GM18519 (cell line): ENCODE measurements around the gene WBP11.

ENCODE experiments used
- ATAC-seq: cut with Tn5 transposase; IDR thresholded peaks from one replicate; pipeline ENCODE4 v1.9.1; 2021; ENCODE audit warnings: mild to moderate bottlenecking, moderate library complexity; ENCODE audit not compliant: unreplicated experiment, low FRiP score

WBP11 gene

DNA sequence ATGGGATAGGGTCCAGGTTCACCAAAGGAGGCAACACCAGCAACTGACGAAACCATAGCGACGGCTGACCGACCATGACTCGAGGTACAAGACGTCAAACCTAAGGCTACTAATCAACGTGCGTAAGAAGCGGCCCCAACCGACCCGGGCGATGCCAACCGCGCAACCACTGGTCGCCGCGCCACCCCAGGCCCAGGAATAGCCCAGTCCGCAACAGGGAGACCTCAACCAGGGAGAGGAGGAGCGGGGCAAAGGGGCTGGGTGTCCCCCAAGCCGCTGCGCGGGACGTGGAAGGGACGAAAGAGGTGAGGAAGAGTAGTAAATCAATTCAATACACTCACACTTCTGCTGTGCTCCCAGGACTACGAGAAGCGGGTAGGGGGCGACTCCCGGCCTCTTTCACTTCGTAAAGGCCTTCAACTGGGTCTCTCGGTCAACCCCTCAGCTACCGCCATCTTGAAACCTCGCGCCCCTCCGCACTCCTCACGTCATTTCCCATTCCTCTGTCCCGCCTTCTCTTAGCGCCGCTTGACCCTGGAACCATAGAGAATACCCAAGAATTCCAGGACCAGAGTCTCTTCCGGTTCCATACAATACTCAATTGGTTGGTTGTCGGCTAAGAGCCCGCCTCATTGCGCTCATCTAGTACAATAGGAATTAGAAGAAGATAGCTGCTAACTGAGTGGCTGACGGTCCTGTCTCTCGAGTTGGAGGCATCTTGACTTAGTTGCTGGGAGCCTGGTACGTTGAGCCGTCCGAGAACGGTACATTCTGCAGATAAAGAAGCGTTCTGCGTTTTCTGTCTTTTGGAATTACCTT lies at the start of gene WBP11, which contains the start of gene C12orf60:
WBP11 (minus strand) TSS at position 468 of the 819 bp plus-strand sequence. CDS start 2,095 bp downstream, outside the sequence.
C12orf60 (plus strand) TSS at position 660 of the 819 bp plus-strand sequence. CDS start 19,266 bp downstream, outside the sequence.
- ATAC-seq, result peak; percentile 100

DNA sequence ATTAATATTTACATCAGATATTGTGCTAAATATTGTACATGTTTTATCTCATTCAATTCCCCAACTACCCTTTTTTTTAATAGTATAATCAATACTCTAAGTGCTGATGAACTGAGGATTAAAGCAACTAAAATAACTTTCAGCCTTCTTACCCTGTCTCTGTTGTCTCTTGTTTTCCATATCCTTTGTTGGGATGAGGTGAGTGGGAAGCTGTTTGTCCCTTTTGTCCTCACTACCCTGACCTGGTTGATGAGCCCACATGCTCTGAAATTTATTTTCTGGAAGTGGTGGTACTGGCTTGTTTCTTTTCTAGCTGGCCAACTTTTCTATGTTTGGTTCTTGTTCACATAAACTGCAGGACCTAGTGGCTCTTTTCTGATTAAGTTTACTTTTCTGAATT lies 49.6 kb upstream of the WBP11 start:
- no peak for ATAC-seq

DNA sequence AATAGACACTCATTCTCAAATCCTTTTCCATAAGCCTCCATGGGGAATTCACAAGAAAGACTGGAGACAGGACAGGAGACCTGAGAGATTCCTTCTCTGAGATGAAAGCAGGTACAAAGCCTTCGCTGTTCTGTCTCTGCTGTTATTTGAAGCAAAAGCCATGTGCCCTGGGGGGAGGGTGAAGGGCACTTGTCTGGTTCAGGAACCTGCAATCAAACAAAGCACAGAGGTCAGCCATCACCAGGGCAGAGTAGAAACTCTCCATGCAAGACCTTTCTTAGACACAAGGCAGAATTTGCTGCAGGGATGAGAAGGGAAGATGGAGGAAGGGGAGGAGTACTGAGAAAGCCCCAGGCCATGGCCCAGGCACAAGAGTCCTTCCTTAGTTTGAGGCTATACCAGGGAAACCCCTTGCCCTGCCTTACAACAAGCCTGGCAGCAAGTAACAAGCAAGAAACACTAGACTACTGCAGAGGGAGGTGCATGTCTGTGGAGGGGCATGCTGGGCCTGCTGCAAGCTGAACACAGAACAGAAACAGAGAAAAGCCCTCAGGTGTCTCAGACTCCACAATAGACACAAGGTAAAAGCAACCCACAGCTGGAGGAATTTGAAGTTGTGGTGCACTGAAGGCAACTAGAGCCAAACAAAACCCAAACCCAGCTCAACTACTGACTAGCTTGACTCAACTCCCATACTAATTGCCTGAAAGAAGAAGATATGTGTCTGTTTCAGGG lies 47.8 kb upstream of the WBP11 start:
- no peak for ATAC-seq

DNA sequence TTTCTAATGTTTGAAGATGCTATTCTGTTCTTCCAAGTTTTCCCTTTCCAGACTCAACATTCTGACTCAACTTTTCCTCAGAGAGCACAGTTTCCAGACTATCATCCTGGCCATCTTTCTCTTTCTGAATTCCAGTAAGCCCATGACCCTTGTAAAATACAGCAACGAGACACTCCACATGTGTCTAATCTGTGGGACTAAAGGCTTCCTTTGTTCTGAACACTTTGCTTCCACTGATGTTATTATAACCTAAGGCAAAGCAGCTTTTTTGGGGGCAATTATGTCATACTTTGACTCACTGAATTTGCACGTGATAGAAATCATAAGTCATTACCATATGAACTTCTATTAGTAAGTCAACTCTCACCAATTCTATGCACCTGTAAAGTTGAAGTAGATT lies 46.4 kb upstream of the WBP11 start:
- no peak for ATAC-seq

DNA sequence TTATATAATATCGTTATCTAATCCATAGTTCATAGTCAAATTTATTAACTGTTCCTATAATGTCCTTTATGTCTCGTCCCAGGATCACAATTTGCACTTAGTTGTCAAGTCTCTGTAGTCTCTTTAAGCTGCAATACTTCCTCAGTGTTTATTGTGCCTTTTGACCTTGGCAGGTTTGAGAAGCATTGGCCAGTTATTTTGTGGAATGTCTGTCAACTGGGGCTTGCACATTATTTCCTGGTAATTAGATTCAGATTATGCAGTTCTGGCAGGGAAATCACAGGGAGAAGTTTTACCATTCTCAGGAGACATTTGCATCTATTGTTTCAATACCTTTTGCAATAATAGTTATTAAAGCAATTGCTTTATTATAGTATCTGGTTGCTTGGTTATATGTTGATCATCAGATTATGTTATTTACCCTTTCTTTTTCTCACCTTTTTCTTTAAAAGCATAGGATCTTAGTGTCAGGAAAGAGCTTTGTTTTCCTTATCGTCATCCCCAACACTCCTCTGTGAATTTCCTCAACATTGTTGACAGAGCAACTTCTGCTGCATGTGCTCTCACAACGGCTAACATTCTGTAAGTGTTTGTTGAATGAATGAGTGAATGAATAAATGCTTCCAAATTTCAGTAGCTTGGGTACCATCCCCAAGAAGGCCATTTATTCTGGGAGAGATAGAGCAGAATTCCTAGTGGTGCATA lies 43.8 kb upstream of the WBP11 start:
- no peak for ATAC-seq

DNA sequence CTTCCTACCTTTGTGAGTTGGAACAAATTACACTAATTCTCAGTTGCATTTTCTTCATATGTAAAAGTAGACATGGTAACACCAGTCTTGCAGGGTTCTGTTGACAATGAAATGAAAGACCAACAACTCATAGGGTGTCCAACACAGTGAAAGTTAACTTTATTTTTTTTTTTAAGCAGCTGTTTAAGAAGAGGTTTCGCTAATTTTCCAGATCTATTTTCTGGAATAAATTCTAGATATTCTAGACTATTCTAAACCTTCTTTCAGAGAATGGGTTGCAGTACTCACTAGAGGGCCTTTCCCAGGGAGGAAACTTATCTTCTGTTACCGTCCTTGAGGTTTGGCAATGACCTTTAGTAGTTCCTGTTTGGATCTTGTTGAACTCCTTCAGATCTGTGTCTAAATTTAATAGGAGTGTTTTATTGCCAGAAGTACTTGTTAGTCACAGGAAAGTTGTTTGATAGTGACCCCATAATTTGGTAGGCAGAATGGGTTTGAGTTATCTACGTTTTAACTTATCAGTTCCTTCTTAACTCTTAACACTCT lies 42.8 kb upstream of the WBP11 start:
- ATAC-seq, result no peak

DNA sequence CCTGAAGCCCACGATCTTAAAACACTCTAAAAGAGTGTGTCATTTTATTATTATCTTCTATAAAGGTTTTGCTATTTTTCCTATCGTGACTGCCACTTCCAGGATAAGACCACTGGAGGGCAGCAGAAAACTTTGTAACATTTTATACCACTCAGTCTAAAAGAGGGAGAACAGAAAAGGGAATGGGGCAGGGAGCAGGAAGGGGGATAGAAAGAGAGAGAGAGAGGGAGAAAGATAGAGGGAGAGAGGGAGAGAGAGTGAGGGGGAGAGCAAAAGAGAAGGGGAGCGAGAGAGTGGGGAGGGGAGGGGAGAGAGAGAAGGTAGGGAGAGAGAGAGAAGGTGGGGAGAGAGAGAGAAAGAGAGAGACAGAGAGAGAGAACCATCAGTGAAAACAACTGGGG lies 42.1 kb upstream of the WBP11 start:
- ATAC-seq, result no peak

DNA sequence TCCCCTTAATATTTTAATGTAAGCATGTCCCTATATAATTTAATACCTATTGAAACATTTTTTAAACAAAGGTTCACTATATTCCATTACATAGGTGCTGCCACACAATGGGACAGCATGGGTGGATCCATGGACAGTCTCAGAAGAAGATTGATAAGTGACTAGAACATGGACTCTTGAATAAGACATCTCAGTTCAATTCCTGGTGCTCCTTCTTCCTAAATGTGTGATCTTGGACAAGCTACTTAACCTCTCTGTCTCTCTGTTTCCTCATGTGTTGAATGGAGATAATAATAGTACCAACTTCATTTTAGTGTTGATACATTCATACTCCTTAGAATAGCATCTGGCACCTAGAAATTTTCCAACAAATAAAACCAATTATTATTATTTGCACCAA lies 41.1 kb upstream of the WBP11 start:
- no peak for ATAC-seq

DNA sequence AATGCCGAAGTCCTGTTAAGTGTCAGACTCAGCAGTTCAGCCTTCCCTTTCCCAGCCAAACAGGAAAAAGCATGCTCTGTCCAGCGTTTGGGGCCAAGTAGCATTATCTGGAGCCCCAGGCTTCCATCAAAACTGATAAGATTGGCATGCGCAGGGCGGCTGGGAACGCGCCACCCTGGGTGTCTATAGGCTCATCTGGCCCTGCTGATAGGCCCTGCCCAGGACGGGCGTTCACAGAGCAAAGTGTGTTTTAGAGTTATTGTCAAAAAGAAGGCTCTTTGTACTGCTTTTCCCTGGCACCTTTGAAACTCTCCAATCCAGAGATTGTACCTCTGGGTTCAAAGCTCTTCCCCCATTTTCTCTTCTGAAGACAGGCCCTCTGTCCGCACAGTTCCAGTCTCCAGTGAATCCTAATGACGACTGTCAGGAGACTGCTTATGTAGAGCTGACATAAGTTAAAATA lies 40.2 kb upstream of the WBP11 start, which contains the start of gene ART4:
ART4 (minus strand) TSS at position 102 of the 463 bp plus-strand sequence. CDS start 413 bp downstream, outside the sequence.
- no peak for ATAC-seq

DNA sequence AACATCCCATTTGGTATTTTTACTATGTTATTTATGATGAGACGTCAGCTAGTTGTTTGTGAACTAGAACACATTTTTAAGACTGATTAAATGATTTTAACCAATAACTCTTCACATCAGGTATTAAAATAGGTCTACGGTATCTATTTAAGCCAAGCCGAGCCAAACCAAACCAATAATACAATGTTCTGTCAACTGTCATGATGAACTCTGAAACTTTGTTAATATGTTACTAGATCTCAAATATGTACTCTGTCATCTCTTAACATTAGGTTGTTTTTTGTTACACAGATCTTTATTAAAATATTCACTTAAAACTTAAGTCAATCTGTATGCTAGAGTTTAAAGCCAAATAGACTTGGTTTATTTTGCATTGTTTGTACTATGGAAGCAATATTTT lies 39.0 kb upstream of the WBP11 start:
- no peak for ATAC-seq

DNA sequence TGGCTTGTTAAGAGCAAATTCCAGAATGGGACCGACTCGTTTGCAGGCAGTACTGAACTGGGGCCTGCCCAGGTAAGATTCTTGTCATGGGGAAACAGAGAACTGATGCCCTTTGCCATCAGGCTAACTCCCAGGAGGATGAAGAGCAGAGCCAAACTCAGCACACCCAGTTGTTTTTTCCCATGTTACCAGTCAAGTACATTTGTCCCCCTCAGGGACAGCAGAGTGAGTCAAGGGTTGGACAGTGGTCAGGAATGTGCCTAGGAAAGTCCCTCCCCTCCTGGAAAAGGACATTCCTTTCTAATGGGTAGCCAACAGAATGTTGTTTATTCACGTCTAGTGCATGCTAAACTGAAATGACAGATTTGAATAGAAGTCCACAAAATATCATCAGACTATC lies 38.5 kb upstream of the WBP11 start:
- no peak for ATAC-seq

DNA sequence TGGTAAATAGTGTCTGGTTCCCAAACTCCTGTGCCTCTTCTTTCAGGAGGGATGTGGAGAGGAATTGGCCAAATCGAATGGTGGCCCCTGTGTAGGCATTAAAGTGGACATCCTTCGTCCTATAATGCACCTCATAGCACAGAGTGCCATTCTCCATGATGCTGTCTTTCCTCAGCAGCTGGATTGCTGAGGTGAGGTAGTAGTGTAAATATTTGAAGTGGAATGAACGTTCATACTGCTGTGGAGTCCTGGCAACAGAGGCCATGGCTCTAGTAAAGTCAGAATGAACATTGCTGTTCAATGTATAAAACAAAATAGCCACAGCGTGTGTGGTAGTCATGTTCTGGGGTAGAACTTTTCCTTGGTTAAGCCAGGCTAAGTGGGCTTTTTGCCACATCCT lies 37.3 kb upstream of the WBP11 start:
- ATAC-seq, result no peak

DNA sequence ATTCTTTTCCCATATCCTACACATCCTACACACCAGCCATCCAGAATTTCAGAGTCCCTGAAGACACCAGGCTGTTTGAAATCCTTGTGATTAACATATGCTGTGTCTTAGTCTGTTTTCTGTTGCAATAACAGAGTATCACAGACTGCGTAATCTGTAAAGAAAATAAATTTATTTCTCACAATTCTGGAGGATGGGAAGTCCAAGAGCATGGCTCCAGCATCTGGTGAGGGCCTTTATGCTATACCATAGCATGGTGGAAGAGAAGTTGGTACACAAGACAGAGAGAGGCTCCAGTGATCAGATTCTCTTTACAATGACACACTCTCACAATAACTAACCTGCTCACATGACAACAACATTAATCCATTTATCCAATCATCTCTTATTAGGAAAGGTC lies 36.0 kb upstream of the WBP11 start:
- no peak for ATAC-seq

DNA sequence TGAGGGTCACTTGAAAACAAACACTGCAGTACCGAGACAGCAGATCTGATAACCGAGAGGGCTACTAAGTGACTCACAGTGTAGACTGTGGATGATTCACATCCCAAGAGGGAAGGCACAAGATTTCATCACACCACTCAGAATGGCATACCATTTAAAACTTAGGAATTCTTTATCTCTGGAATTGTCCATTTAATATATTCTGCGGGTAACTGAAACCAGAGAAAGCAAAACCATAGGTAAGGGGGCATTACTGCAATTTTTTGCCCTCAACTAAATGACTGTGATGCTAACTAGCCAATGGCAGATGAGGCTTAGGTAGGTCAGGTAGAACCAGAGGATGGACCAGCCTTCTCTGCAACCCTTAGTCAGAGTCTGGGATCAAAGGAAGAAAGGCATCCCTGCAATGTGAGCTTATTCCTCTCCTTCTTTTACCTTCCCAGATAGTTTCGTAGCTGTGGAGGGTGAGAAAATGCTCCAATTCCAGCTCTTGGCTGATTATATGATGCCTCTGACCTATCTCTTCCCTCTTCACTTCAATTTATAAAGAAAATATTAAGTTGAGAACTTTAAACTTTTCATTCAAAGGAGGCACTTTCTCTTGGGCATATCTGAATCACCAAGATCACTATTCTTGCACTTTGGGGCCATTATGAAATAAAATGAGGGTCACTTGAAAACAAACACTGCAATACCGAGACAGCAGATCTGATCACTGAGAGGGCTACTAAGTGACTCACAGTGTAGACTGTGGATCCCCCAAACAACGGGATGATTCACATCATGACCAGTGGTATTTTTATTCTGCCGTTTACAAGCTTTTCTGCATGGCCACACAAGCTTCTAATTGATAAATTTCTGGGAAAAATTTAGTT lies 33.3 kb upstream of the WBP11 start:
- no peak for ATAC-seq

DNA sequence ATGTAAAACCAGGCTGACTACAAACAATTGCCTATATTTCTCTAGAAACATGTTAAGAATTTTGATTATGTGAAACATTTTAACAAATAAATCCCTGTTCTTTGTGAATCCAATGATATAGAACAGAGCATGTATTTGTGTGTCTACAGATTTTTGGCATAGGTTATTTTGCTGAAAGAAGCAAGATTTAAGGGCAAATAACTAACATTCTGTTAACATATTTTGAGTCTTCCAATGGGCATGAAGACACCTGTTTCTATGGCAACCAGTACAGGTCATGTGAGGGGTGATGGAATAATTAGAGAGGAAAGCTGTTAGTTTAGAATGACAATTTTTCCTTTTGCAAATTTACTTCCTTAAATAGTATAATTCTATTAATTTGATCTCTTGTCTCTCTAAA lies 31.2 kb upstream of the WBP11 start:
- no peak for ATAC-seq

DNA sequence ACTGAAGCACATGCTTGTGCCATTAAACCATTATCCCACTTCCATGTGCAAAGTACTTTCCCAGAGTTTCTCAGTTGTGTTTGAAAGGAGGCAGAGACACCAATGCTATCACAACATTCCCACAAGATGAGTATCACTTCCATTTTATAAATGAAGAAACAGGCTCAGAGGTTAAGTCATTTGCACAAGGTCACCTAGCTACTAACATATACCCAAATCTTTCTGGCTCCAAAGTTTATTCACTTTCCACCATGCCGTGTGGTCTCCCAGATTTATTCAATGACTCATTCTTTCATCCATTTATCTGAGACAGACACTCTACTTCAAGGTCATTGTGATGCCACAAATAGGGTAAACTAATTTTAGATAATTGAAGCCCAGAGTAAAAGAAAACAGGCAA lies 30.7 kb upstream of the WBP11 start:
- ATAC-seq, result no peak

DNA sequence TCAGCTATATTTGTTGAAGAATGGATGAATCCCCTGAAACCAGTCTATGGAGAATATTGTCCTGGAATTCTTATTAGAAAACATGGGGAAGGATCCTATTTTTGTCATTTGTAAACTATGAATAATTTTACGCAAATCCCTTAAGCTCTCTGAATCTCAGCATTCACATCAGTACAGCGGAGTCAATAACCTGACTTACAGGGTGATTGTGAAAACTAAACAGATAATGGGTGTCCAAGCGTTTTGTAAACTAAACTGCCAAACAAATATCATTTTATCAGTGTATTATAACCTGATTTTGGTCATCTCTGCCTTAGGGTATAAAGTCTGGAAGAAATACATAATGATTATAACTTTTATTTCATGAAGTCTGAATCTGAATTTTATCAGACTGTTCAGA lies 30.1 kb upstream of the WBP11 start:
- ATAC-seq, result no peak

DNA sequence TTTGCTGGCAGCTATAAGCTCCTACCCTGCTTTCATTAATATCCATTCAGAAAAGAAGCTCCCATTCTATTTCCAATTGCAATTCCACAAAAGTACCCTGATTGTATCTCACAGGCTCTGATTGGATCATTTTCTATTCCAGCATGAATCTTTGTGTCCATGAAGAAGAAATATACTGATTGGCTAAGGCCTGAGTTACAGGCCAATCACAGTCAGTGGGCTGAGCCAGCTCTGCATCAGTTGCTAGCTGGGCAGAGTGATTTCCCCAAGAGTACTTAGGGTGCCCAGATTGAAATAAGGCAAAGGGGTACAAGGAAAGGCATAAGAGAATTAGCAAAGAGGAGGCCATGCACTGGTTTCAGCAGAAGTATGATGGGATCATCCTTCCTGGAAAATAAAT lies 25.6 kb upstream of the WBP11 start:
- peak; percentile 70 for ATAC-seq

DNA sequence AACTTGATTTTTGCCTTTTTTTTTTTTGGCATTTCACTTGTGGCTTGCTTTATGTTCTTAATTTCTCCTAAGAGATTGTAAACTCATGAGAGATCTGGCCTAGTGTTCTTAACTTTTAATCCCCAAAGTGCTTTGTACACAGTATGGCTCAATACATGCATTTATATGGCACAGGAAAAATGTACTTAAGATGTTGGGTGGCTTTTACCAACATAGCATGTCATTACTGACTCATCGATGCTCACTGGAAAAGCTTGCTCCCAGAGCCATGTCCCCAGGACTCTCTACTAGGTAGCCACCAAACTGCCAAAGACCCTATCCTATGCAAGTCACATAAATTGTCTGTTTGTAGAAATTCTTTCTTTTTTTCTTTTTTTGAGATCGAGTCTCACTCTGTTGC lies 23.8 kb upstream of the WBP11 start:
- no peak for ATAC-seq

DNA sequence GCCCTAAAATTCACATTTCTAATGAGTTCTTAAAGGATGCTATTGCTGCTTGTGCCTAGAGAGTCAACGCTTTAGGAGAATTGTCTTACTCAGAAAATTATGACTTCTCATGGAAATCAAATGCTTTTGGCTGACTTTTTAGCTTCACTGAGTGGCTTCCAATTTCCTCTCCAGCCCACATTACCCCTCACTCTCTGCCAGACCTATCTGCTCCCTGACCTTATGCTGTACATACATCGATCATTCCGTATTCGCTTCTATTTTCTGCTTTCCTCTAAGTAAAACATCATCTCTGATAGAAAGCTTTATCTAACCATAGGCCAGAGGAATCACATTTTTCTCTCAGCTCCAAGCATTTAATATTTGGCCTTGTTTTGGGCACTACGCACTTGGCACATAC lies 23.2 kb upstream of the WBP11 start:
- no peak for ATAC-seq
